Rectal smooth muscle tissue (tissue), 1 donor: ENCODE results near the gene TNRC6B.
"Not testable (repeated sequence)": the region's sequence is repeated elsewhere in the genome, so short reads cannot be mapped to it uniquely, and the experiment has no call there.

Source experiments
- H3K27ac ChIP-seq: one replicate; pipeline ENCODE4 v1.7.0; 2013; ENCODE audit warnings: low read depth, low read length, inconsistent platforms
- H3K27me3 ChIP-seq: one replicate; pipeline ENCODE4 v1.7.0; 2013; ENCODE audit warnings: low read length; ENCODE audit not compliant: control insufficient read depth, insufficient read depth
- H3K36me3 ChIP-seq: one replicate; pipeline ENCODE4 v1.7.0; 2013; ENCODE audit warnings: low read length; ENCODE audit not compliant: control insufficient read depth, insufficient read depth
- H3K4me1 ChIP-seq: one replicate; pipeline ENCODE4 v1.7.0; 2013; ENCODE audit warnings: low read length; ENCODE audit not compliant: control insufficient read depth, insufficient read depth
- H3K4me3 ChIP-seq: one replicate; pipeline ENCODE4 v1.7.0; 2013; ENCODE audit warnings: low read length
- H3K9ac ChIP-seq: one replicate; pipeline ENCODE4 v1.7.0; 2013; ENCODE audit warnings: low read length

Gene TNRC6B

GRCh38 chr22:40177738-40178416, at the start of gene TNRC6B:
TSS of gene TNRC6B (plus strand) at chr22:40177925. CDS start at chr22:40178136, 211 bp downstream.
- H3K4me1 ChIP-seq: peaks cover 21% of the 10 kb centered on the region
- H3K36me3 ChIP-seq: no peaks in the 10 kb centered on the region
- H3K9ac ChIP-seq: peak within 1 kb of the TSS; percentile 47
- peak within 1 kb of the TSS; percentile 77 for H3K27ac ChIP-seq
- H3K4me3 ChIP-seq: peak within 1 kb of the TSS; percentile 84
- no peaks in the 10 kb centered on the region for H3K27me3 ChIP-seq

DNA sequence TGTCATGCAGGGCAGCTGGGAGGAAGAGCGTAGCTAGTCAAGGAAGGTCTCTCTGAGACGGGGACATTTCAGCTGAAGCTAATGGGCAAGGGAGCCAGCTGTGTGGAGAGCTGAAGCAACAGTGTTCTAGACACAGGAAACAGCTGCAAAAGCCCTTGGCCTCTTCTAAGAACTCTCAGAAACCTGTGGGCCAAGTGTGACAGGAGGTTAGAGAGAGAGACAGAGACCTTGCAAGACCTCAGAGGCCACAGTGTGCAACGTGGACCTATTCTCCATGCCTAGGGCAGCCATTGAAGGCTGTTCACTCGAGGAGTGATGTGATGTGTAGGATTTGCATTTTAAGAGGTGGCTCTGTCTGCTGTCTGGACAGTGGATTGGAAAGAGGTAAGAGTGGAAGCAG, 48.7 kb upstream of the TNRC6B start:
- Histone ChIP-seq H3K9ac (no peak overlapping the region), H3K4me3 (no peak overlapping the region), H3K4me1 (no peaks in the 10 kb centered on the region), H3K27ac (no peak overlapping the region), H3K27me3 (no peaks in the 10 kb centered on the region), H3K36me3 (no peaks in the 10 kb centered on the region)

GRCh38 chr22:40137132-40137531, 40.6 kb upstream of the TNRC6B start:
- Histone ChIP-seq H3K4me3 (no peak overlapping the region), H3K9ac (no peak overlapping the region), H3K27ac (no peak overlapping the region), H3K27me3 (no peaks in the 10 kb centered on the region), H3K36me3 (peaks cover 3% of the 10 kb centered on the region), H3K4me1 (no peaks in the 10 kb centered on the region)

DNA sequence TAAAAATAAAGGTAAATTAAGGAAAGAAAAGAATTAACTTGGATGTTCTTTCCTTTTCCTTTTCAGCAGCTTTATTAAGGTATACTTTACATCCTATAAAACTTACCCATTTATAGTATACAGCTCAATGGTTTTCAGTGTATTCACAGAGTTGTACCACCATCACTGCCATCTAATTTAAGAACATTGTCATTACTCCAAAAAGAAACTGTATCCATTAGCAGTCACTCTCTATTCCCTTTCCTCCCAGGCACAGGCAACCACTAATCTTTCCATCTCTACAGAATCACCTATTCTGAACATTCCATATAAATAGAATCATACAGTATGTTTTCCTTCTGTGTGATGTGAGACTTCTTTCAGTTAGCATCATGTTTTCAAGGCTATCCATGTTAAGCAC, 38.9 kb upstream of the TNRC6B start:
- H3K4me1 ChIP-seq: no peaks in the 10 kb centered on the region
- H3K9ac ChIP-seq: no peak overlapping the region
- H3K4me3 ChIP-seq: no peak overlapping the region
- peaks cover 3% of the 10 kb centered on the region for H3K36me3 ChIP-seq
- no peak overlapping the region for H3K27ac ChIP-seq
- H3K27me3 ChIP-seq: no peaks in the 10 kb centered on the region

GRCh38 chr22:40147388-40148176, 30.1 kb upstream of the TNRC6B start:
- H3K9ac ChIP-seq: no peak overlapping the region
- no peaks in the 10 kb centered on the region for H3K4me1 ChIP-seq
- no peak overlapping the region for H3K27ac ChIP-seq
- H3K4me3 ChIP-seq: no peak overlapping the region
- H3K27me3 ChIP-seq: no peaks in the 10 kb centered on the region
- no peaks in the 10 kb centered on the region for H3K36me3 ChIP-seq

DNA sequence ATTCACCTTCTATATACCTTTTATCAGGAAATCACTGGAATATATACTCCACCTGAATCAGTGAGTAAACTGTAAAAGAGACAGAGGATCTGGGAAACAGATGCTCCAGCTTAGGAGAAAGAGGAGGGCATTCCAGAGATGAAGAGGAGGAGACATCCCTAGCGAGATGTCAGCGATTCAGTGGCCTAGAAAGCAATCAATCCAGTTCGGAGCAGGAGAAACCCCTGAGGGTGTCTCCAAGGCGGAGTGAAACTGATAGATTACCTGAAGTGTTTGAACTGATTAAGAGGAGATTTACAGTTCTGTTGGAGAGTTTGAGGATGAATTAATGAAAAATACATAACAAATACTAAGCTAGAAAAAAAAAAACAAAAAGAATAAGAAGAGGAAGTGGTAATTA, 24.5 kb upstream of the TNRC6B start:
- Histone ChIP-seq H3K36me3 (no peaks in the 10 kb centered on the region), H3K4me1 (no peaks in the 10 kb centered on the region), H3K27me3 (no peaks in the 10 kb centered on the region), H3K4me3 (no peak overlapping the region), H3K9ac (no peak overlapping the region), H3K27ac (no peak overlapping the region)

DNA sequence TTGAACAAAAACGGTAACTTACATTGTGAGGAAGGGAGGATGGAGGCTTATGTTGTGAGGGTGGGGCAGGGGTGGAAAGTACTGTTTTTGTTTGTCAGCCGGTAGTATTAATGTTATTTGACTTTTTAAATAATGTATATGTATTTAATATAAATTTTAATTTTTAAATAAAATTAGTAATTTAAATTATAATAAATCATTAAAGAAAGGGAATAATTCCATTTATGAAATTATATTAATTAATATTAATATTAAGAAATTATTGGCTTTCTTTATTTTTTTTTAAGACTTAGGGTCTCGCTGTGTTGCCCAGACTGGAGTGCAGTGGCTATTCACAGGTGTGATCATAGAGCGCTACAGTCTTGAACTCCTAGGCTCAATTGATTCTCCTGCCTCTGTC, 24.0 kb upstream of the TNRC6B start:
- H3K36me3 ChIP-seq: no peaks in the 10 kb centered on the region
- no peaks in the 10 kb centered on the region for H3K4me1 ChIP-seq
- H3K27ac ChIP-seq: no peak overlapping the region
- H3K9ac ChIP-seq: no peak overlapping the region
- no peak overlapping the region for H3K4me3 ChIP-seq
- no peaks in the 10 kb centered on the region for H3K27me3 ChIP-seq

GRCh38 chr22:40156001-40156516, 21.7 kb upstream of the TNRC6B start:
- H3K36me3 ChIP-seq: no peaks in the 10 kb centered on the region
- no peaks in the 10 kb centered on the region for H3K27me3 ChIP-seq
- no peaks in the 10 kb centered on the region for H3K4me1 ChIP-seq
- no peak overlapping the region for H3K4me3 ChIP-seq
- H3K27ac ChIP-seq: no peak overlapping the region
- H3K9ac ChIP-seq: no peak overlapping the region

- not testable (repeated sequence) for H3K27me3 ChIP-seq, H3K27ac ChIP-seq, H3K36me3 ChIP-seq, H3K4me3 ChIP-seq, H3K4me1 ChIP-seq, H3K9ac ChIP-seq
Observed at GRCh38 chr22:40156682-40157081, 21.0 kb upstream of the TNRC6B start.

DNA sequence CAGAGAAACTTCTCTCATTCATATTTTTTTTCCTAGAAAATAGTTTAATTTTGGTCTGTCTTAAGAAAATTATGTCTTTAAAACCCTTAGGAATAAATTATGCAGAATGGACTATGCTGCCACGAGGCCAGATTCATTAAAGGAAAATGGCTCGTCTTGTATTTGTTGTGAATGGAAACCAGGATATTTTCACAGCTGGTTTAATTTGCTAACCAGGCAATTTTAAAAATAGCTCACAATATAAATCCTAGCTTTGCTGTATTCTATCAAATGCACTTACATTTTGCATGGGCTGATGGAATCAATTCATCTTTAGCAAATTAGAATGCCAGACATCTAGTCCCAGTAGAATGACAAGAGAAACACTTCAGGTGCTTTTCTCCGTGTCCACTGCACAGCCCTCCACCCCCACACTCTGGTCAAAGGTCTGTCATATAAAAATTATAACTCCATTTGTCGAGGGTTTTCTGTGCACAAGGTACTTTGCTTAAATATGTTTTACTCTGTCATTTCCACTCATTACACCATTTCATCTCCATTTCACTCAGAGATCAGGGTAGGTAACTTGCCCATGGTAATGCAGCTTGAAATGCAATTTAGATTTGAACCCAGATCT, 20.3 kb upstream of the TNRC6B start:
- no peaks in the 10 kb centered on the region for H3K27me3 ChIP-seq
- no peak overlapping the region for H3K4me3 ChIP-seq
- no peaks in the 10 kb centered on the region for H3K36me3 ChIP-seq
- H3K9ac ChIP-seq: no peak overlapping the region
- H3K4me1 ChIP-seq: no peaks in the 10 kb centered on the region
- no peak overlapping the region for H3K27ac ChIP-seq

DNA sequence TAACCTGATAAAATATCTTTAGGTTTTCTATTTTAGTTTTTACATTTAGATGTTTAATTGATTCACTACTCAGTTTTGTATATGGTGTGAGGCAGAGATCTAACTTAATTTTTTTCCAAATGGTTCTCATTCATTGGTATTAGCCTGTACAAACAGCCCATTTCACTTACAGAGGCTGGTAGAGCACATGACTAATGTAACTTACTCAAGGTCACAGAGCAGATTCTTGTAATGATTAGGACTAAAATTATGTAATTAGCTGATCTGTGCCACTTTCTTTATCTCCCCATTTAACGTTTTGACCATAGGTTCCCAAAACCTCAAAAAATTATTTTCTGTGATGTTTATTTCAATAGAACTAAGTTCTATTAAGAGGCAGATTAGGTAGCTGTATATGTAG, 16.5 kb upstream of the TNRC6B start:
- Histone ChIP-seq H3K4me3 (no peak overlapping the region), H3K27ac (no peak overlapping the region), H3K36me3 (no peaks in the 10 kb centered on the region), H3K9ac (no peak overlapping the region), H3K4me1 (no peaks in the 10 kb centered on the region), H3K27me3 (no peaks in the 10 kb centered on the region)

DNA sequence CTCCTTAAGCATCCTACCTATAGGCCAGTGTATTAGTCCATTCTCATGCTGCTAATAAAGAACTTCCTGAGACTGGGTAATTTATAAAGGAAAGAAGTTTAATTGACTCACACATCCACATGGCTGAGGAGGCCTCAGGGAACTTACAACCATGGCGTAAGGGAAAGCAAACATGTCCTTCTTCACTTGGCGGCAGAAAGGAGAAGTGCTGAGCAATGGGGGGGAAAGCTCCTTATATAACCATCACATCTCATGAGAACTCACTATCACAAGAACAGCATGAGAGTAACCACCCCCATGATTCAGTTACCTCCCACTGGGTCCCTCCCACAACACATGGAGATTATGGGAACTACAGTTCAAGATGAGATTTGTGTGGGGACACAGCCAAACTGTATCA, 12.2 kb upstream of the TNRC6B start:
- not testable (repeated sequence) for H3K36me3 ChIP-seq, H3K27ac ChIP-seq, H3K4me3 ChIP-seq, H3K9ac ChIP-seq, H3K27me3 ChIP-seq, H3K4me1 ChIP-seq
